Smooth muscle cell (in vitro differentiated cells): Measurements from ENCODE around the gene LRRC8D. TPM values are rescaled to one million over a fixed set of nuclear protein-coding genes. Genes with fewer than 3 reads are reported as not detected.

Source experiments
- DNase-seq: peaks from one replicate; lab custom pipeline; 2025; ENCODE audit not compliant: unreplicated experiment; lab: John Stamatoyannopoulos, UW
- H2AFZ ChIP-seq: fragments of 200-600 bp; sonication (generic); 2 replicates; pipeline ENCODE4 v1.6.0; 2016; ENCODE audit warnings: antibody characterized with exemption, low read depth, mild to moderate bottlenecking
- H3F3A ChIP-seq: fragments of 200-600 bp; sonication (generic); 2 replicates; pipeline ENCODE4 v1.6.0; 2017; ENCODE audit warnings: antibody characterized with exemption, low read depth
- H3K27ac ChIP-seq: fragments of 200-600 bp; sonication (generic); 2 replicates; pipeline ENCODE4 v1.5.1; 2016; ENCODE audit warnings: low read depth, mild to moderate bottlenecking
- H3K27me3 ChIP-seq: fragments of 200-600 bp; sonication (generic); 2 replicates; pipeline ENCODE4 v1.6.1; 2016; ENCODE audit warnings: low read depth, mild to moderate bottlenecking
- H3K36me3 ChIP-seq: fragments of 200-600 bp; sonication (generic); 2 replicates; pipeline ENCODE4 v1.5.1; 2016; ENCODE audit warnings: low read depth
- H3K4me1 ChIP-seq: fragments of 200-600 bp; sonication (generic); 2 replicates; pipeline ENCODE4 v1.5.1; 2016; ENCODE audit warnings: low read depth
- H3K4me2 ChIP-seq: fragments of 200-600 bp; sonication (generic); 2 replicates; pipeline ENCODE4 v1.6.0; 2016; ENCODE audit warnings: mild to moderate bottlenecking
- H3K4me3 ChIP-seq: fragments of 200-600 bp; sonication (generic); 2 replicates; pipeline ENCODE4 v1.5.1; 2016; ENCODE audit warnings: mild to moderate bottlenecking
- H3K79me2 ChIP-seq: fragments of 200-600 bp; sonication (generic); 2 replicates; pipeline ENCODE4 v1.6.0; 2016; ENCODE audit warnings: low read depth, mild to moderate bottlenecking
- H3K9ac ChIP-seq: fragments of 200-600 bp; sonication (generic); 2 replicates; pipeline ENCODE4 v1.6.0; 2016; ENCODE audit warnings: low read depth
- H3K9me3 ChIP-seq: fragments of 200-600 bp; sonication (generic); replicated peaks from 2 replicates; pipeline ENCODE4 v1.5.1; 2016; ENCODE audit warnings: low read depth
- H4K20me1 ChIP-seq: fragments of 200-600 bp; sonication (generic); 2 replicates; pipeline ENCODE4 v1.6.0; 2016; ENCODE audit warnings: low read depth
- CTCF ChIP-seq: fragments of 200-600 bp; sonication (generic); IDR thresholded peaks from 2 replicates; pipeline ENCODE4 v1.5.1; 2017; ENCODE audit warnings: borderline replicate concordance, mild to moderate bottlenecking, antibody characterized with exemption; ENCODE audit not compliant: insufficient read depth, poor library complexity, severe bottlenecking
- WGBS: methylation state at CpG from one replicate; pipeline ENCODE4 v1.1.7; 2016; ENCODE audit warnings: low lambda C conversion rate; 5-methylcytosine and 5-hydroxymethylcytosine counted together
- polyA plus RNA-seq: library from polyadenylated mRNA; unstranded; fragments of >200 nt; fragmentation: Nextera tagmentation; extraction: Ambion mirVana; gene quantifications from 2 replicates; pipeline ENCODE4 v1.2.1, GENCODE V29; 2016
- total RNA-seq: library from RNA; depleted of rRNA; stranded (reverse); fragments of >200 nt; gene quantifications from 2 replicates; pipeline ENCODE4 v1.2.3, GENCODE V29; 2014

LRRC8D gene
- total and polyA plus RNA-seq, 2 experiments from 2014 or later: 5.2 to 25.1 TPM

- H3K4me3 ChIP-seq: no peak overlapping the region
- no peaks in the 10 kb centered on the region for H3K9me3 ChIP-seq
- peaks cover 4% of the 10 kb centered on the region for H3F3A ChIP-seq
- no peak overlapping the region for H3K9ac ChIP-seq
- H3K79me2 ChIP-seq: peaks cover 9% of the 10 kb centered on the region
- H3K4me1 ChIP-seq: peaks cover 14% of the 10 kb centered on the region
- H3K4me2 ChIP-seq: no peak overlapping the region
- peaks cover 26% of the 10 kb centered on the region for H3K27me3 ChIP-seq
- no peak overlapping the region for H2AFZ ChIP-seq
- H4K20me1 ChIP-seq: no peaks in the 10 kb centered on the region
- no peak overlapping the region for H3K27ac ChIP-seq
- no peak for TF ChIP-seq CTCF
- DNase-seq: no peak
- WGBS: 45% methylated on average over 3 of the region's 3 CpGs
- H3K36me3 ChIP-seq: no peaks in the 10 kb centered on the region
Measured at GRCh38 chr1:89826594-89826993, 5.8 kb downstream of the LRRC8D start.

GRCh38 chr1:89827330-89827729 lies 6.5 kb downstream of the LRRC8D start:
- H3F3A ChIP-seq: peaks cover 4% of the 10 kb centered on the region
- H3K36me3 ChIP-seq: no peaks in the 10 kb centered on the region
- H3K27me3 ChIP-seq: peaks cover 19% of the 10 kb centered on the region
- H3K4me3 ChIP-seq: no peak overlapping the region
- no peaks in the 10 kb centered on the region for H4K20me1 ChIP-seq
- H3K9ac ChIP-seq: no peak overlapping the region
- H2AFZ ChIP-seq: no peak overlapping the region
- H3K79me2 ChIP-seq: peaks cover 9% of the 10 kb centered on the region
- peaks cover 19% of the 10 kb centered on the region for H3K4me1 ChIP-seq
- no peaks in the 10 kb centered on the region for H3K9me3 ChIP-seq
- no peak for TF ChIP-seq CTCF
- no peak for DNase-seq
- 90% methylated on average over 3 of the region's 3 CpGs for WGBS
- no peak overlapping the region for H3K4me2 ChIP-seq
- H3K27ac ChIP-seq: no peak overlapping the region

GRCh38 chr1:89827902-89828301 lies 7.1 kb downstream of the LRRC8D start:
- Histone ChIP-seq H3K36me3 (no peaks in the 10 kb centered on the region), H2AFZ (no peak overlapping the region), H3K4me3 (no peak overlapping the region), H3K4me2 (no peak overlapping the region), H3K9me3 (no peaks in the 10 kb centered on the region), H3K9ac (no peak overlapping the region), H3K4me1 (peaks cover 21% of the 10 kb centered on the region), H4K20me1 (no peaks in the 10 kb centered on the region), H3K27ac (no peak overlapping the region), H3K79me2 (peaks cover 9% of the 10 kb centered on the region), H3K27me3 (peaks cover 13% of the 10 kb centered on the region), H3F3A (peaks cover 4% of the 10 kb centered on the region)
- no peak for DNase-seq
- no peak for TF ChIP-seq CTCF
- WGBS: 97% methylated on average over 1 of the region's 1 CpG

- H3K4me3 ChIP-seq: no peak overlapping the region
- peaks cover 4% of the 10 kb centered on the region for H3F3A ChIP-seq
- H4K20me1 ChIP-seq: no peaks in the 10 kb centered on the region
- H3K4me1 ChIP-seq: peaks cover 12% of the 10 kb centered on the region
- no peak for TF ChIP-seq CTCF
- H3K27me3 ChIP-seq: peaks cover 13% of the 10 kb centered on the region
- 95% methylated on average over 4 of the region's 4 CpGs for WGBS
- no peak overlapping the region for H2AFZ ChIP-seq
- H3K27ac ChIP-seq: no peak overlapping the region
- DNase-seq: no peak
- no peaks in the 10 kb centered on the region for H3K36me3 ChIP-seq
- H3K79me2 ChIP-seq: peaks cover 9% of the 10 kb centered on the region
- no peak overlapping the region for H3K4me2 ChIP-seq
- no peak overlapping the region for H3K9ac ChIP-seq
- H3K9me3 ChIP-seq: no peaks in the 10 kb centered on the region
Measured at GRCh38 chr1:89829186-89829585, 8.4 kb downstream of the LRRC8D start.
